CD4-positive, alpha-beta T cell treated with Interleukin-17A for 4 hours (primary cell): ENCODE measurements around the gene AUTS2.
"Not testable (repeated sequence)": the region's sequence is repeated elsewhere in the genome, so short reads cannot be mapped to it uniquely, and the experiment has no call there.

Experiments
- DNase-seq: peaks from one replicate; pipeline ENCODE4 v3.0.0-alpha.2; 2020; ENCODE audit warnings: mixed read lengths

AUTS2 gene

GRCh38 chr7:70781922-70782311 lies 1183.6 kb downstream of the AUTS2 start:
- DNase-seq: no peak

- no peak for DNase-seq
Observed at GRCh38 chr7:70782796-70783195, 1184.5 kb downstream of the AUTS2 start.

DNA sequence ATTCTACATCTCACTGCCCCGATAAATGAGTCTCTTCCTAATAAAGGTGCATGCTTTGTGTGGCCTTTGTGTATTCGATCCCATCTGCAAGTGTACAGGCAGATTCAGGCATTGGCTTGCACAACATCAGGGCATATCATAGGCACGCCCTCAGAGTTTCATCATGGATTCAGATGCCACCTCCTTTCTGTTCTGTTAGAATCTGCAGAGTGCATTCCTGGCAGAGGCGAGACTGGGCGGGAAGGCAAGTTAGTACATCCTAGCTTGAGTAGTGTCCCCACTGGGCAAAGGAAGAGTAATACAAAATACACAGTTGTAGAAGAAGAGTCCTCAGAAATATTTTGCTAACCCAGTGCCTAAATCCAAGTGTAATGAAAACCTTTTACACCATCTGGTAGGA lies 1187.2 kb downstream of the AUTS2 start:
- no peak for DNase-seq

DNA sequence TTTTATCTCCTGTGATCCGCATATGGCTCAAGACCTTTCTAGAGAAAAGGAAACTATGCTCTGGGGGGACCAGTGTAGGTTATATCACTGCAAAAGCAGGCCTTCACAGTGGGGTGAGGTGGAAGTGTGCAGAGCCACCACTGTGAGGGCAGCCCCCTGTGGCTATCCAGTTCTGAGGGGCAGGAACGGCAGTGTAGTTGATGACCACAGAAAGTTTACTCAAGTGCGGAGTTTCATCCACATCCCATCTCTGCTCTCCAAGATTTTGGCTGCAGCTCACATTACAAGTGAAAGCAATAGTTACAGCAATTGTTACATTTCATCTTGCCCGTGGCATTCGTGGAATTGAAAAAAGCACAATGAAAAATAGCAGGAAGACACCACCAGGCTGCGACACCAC lies 1187.8 kb downstream of the AUTS2 start:
- no peak for DNase-seq

- no peak for DNase-seq
Observed at GRCh38 chr7:70787286-70787685, 1189.0 kb downstream of the AUTS2 start.

- DNase-seq: no peak
Observed at GRCh38 chr7:70787771-70788170, 1189.5 kb downstream of the AUTS2 start.

GRCh38 chr7:70788276-70788675 lies 1190.0 kb downstream of the AUTS2 start:
- DNase-seq: peak; percentile 61

GRCh38 chr7:70789481-70790214 lies 1191.4 kb downstream of the AUTS2 start:
- DNase-seq: no peak

DNA sequence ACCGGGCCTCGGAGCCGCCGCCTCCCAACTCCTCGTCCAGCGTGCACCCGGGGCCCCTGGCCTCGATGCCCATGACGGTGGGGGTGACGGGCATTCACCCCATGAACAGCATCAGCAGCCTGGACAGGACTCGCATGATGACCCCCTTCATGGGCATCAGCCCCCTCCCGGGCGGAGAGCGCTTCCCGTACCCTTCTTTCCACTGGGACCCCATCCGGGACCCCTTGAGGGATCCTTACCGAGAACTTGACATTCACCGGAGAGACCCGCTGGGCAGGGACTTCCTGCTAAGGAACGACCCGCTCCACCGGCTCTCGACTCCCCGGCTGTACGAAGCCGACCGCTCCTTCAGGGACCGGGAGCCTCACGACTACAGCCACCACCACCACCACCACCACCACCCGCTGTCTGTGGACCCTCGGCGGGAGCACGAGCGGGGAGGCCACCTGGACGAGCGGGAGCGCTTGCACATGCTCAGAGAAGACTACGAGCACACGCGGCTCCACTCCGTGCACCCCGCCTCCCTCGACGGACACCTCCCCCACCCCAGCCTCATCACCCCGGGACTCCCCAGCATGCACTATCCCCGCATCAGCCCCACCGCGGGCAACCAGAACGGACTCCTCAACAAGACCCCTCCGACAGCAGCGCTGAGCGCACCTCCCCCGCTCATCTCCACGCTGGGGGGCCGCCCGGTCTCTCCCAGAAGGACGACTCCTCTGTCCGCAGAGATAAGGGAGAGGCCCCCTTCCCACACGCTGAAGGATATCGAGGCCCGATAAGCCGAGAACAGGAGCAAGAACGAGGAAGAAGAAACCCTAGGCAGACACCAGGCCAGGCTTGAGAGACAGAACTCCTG lies 1192.2 kb downstream of the AUTS2 start:
- DNase-seq: no peak

DNA sequence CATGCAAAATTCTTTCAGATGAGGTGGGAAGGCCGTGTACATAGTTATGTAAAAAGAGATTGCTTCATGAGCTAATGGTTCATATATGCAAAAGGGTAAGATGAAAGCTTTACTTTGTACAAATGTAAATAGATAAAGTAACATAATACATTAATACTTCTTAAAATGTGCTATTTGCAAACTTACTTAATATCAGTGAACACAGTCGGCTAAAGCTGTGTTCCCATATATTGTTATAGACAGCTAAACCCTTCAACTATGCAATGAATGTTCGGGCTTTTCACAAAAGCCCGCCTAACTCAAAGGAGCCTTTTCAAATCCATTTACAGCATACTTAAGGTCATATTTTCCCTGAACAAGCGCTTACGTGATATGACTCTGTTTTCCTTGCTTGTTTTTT lies 1193.1 kb downstream of the AUTS2 start:
- DNase-seq: no peak

DNA sequence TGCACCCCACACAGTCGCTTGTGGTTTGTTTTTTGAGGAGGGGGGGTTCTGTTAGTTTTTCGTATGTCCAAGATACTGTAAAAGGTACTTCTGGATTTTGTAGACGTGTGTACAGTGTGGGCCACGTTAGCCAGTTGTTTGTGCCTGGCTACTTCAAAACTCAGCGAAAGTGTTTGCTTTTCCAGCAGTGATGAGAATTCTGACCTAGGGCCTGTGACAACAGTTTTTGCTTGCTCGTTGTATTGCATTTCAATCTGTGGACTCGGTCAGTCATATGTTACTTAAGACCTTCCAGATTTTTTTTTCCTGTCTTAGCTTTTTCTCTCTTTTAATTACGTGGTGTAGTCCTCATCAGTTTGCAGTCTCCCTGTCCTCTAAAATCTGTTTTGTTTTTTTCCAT lies 1194.8 kb downstream of the AUTS2 start:
- DNase-seq: no peak

DNA sequence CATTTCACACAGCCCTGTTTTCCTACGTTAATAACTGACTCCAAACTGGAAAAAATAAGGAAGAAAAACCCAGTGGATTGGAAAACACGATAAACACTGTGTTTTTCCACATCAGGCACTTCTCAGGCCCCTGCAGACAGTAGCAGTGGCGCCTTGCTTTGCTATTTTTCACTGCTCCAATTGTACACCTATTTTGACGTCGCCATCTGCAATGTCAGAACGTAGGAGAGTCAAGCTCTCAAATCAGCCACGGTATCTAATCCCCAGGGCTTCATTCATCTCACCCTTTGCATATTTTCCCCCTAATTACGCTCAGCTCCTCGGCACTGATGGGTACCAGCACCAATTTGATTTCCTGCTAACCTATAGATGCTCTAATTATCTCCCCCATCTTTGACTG lies 1195.5 kb downstream of the AUTS2 start:
- DNase-seq: no peak

GRCh38 chr7:70794962-70795361 lies 1196.7 kb downstream of the AUTS2 start:
- DNase-seq: no peak

GRCh38 chr7:70795948-70796347 lies 1197.7 kb downstream of the AUTS2 start:
- DNase-seq: no peak

- peak; percentile 14 for DNase-seq
Observed at GRCh38 chr7:70797109-70797514, 1198.8 kb downstream of the AUTS2 start.

GRCh38 chr7:70799841-70800405 lies 1201.6 kb downstream of the AUTS2 start:
- no peak for DNase-seq

DNA sequence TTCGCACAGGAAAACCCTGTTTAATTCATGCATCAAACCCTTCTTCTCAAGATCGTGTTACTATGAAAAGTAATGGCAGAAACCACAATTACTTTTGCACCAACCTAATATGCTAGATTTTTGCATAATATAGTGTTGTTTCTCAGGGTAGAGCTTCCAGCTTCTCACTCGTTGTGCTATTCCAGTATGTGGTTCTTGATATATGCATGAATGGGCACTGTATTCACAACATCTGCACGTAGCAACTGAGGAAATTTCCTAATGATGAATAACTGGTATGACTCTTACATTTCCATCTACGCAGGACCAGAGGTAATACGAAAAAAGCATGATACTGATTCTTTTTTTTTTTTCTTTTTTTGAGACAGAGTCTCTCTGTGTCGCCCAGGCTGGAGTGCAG lies 1207.1 kb downstream of the AUTS2 start:
- no peak for DNase-seq

DNA sequence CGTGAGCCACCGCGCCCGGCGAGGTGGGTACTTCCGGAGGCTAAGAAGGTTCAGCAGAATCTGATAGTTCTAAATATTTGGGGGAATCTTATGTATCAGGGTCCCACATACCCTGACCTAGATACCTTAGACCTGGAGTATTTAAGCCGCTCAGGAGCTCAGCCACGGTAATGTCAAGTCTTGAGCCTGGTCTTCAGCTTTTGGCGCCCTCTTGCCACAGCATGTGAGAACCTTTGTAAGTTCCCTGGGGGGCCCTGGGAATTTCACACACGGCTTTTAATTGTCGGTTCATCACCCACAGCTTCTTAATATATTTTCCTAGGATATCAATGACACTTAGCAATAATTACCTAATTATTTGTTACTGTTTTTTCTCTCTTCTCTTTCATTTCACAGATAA lies 1209.4 kb downstream of the AUTS2 start:
- DNase-seq: no peak

- no peak for DNase-seq
Observed at GRCh38 chr7:70808876-70809275, 1210.6 kb downstream of the AUTS2 start.

DNA sequence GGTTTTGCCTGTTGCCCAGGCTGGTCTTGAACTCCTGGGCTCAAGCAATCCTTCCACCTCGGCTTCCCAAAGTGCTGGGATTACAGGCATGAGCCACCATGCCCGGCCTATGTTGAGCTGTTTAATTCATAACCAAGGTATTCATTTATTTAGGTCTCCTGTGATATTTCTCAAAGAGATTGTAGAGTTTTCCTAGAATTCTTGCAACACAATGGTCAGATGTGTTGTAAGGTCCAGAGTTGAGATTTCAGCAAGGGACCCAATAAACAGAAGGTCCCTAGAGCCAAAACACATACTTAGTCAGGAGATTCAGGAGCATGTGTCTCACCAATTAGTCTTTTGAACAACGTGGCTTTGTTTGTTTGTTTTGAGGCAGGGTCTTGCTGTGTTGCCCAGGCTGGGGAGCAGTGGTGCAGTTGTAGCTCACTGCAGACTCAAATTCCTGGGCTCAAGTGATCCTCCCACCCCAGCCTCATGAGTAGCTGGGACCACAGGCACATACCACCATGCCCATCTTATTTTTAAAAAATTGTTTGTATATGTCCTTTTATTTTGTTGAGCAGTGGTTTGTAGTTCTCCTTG lies 1212.4 kb downstream of the AUTS2 start:
- DNase-seq: no peak

GRCh38 chr7:70812511-70812910 lies 1214.2 kb downstream of the AUTS2 start:
- no peak for DNase-seq

DNA sequence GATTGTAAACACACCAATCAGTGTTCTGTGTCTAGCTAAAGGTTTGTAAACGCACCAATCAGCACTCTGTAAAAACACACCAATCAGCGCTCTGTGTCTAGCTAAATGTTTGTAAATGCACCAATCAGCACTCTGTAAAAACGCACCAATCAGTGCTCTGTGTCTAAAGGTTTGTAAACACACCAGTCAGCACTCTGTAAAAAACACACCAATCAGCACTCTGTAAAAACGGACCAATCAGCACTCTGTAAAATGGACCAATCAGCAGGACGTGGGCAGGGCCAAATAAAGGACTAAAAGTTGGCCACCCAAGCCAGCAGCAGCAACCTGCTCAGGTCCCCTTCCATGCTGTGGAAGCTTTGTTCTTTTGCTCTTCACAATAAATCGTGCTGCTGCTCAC lies 1224.2 kb downstream of the AUTS2 start:
- DNase-seq: not testable (repeated sequence)

GRCh38 chr7:70829221-70830059 lies 1231.2 kb downstream of the AUTS2 start:
- DNase-seq: peak; percentile 59
